Choroid plexus epithelial cell (primary cell): ENCODE measurements around the gene ICAM4.
"Not testable (repeated sequence)": the region's sequence is repeated elsewhere in the genome, so short reads cannot be mapped to it uniquely, and the experiment has no call there.

Experiments
- DNase-seq: peaks from one replicate; pipeline ENCODE4 v3.0.0-alpha.2; 2010; ENCODE audit warnings: low read depth
- H3K4me3 ChIP-seq: 2 replicates; pipeline ENCODE4 v1.5.1; 2011; ENCODE audit warnings: low read depth, mild to moderate bottlenecking, control low read depth, low read length, moderate library complexity
- TF ChIP-seq, protein P1 (sequence below): conservative IDR thresholded peaks from 2 replicates; pipeline ENCODE4 v1.5.1; 2011; ENCODE audit warnings: low read depth, mild to moderate bottlenecking, control low read depth, inconsistent platforms, low read length, moderate library complexity

Gene ICAM4

GRCh38 chr19:10278935-10279334 is 7.8 kb upstream of the ICAM4 start:
- H3K4me3 ChIP-seq, result no peak overlapping the region
- no peak for DNase-seq
- TF ChIP-seq, protein P1, sequence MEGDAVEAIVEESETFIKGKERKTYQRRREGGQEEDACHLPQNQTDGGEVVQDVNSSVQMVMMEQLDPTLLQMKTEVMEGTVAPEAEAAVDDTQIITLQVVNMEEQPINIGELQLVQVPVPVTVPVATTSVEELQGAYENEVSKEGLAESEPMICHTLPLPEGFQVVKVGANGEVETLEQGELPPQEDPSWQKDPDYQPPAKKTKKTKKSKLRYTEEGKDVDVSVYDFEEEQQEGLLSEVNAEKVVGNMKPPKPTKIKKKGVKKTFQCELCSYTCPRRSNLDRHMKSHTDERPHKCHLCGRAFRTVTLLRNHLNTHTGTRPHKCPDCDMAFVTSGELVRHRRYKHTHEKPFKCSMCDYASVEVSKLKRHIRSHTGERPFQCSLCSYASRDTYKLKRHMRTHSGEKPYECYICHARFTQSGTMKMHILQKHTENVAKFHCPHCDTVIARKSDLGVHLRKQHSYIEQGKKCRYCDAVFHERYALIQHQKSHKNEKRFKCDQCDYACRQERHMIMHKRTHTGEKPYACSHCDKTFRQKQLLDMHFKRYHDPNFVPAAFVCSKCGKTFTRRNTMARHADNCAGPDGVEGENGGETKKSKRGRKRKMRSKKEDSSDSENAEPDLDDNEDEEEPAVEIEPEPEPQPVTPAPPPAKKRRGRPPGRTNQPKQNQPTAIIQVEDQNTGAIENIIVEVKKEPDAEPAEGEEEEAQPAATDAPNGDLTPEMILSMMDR, result no peak

DNA sequence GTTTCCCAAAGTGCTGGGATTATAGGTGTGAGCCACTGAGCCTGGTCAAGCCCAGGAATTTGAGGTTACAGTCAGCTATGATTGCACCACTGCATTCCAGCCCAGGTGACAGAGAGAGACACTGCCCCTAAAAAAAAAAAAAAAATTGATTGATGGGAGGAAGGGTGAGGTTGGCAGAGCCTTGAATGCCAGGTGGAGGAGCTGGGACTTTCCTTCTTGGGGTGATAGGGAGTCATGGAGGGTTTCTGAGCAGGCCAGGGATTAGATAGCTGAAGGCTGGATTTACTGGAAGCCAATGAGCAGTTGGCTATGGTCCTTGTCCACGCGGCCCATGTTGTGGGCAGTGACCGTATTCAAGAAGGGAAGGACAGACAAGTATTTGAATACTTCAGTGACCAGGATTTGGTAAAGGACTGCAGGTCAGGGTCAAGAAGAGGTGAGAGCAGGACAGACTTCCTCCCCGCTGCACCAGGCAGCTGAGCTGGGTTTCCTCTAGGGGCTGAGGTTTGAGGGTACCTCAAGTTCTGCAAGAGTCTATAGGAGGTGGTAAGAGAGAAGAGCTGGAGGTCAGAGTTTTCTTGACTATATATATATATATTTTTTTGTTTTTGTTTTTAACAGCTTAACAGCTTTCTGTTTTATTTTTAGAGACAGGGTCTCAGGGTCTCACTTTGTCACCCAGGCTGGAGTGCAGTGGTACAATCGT is 6.9 kb upstream of the ICAM4 start:
- no peak overlapping the region for H3K4me3 ChIP-seq
- no peak for DNase-seq
- TF ChIP-seq, protein P1, result no peak

GRCh38 chr19:10282043-10282442 is 4.7 kb upstream of the ICAM4 start:
- H3K4me3 ChIP-seq, DNase-seq: not testable (repeated sequence)

DNA sequence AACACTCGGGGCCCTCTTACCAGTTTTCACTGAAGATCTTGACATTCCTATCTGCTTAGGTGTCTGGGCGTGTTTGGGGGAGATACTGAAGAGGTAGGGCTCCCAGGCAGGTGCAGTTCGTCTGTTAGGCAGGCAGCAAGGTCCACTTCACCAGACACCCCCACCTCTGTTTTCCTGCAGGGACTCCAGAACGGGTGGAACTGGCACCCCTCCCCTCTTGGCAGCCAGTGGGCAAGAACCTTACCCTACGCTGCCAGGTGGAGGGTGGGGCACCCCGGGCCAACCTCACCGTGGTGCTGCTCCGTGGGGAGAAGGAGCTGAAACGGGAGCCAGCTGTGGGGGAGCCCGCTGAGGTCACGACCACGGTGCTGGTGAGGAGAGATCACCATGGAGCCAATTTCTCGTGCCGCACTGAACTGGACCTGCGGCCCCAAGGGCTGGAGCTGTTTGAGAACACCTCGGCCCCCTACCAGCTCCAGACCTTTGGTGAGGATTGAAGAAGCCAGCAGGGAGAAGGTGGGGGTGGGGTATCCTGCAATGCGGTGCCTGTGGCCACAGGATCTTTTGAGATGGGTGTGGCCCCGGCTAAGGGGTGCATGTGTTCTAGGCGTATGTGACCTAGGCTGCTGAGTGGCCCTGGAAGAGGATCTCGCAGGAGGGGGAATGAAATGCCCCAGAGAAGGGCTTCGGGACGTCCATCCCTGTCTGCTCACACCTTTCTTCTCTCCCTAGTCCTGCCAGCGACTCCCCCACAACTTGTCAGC is 3.3 kb upstream of the ICAM4 start:
- DNase-seq, result no peak
- H3K4me3 ChIP-seq, result no peak overlapping the region
- TF ChIP-seq, protein P1, result no peak

DNA sequence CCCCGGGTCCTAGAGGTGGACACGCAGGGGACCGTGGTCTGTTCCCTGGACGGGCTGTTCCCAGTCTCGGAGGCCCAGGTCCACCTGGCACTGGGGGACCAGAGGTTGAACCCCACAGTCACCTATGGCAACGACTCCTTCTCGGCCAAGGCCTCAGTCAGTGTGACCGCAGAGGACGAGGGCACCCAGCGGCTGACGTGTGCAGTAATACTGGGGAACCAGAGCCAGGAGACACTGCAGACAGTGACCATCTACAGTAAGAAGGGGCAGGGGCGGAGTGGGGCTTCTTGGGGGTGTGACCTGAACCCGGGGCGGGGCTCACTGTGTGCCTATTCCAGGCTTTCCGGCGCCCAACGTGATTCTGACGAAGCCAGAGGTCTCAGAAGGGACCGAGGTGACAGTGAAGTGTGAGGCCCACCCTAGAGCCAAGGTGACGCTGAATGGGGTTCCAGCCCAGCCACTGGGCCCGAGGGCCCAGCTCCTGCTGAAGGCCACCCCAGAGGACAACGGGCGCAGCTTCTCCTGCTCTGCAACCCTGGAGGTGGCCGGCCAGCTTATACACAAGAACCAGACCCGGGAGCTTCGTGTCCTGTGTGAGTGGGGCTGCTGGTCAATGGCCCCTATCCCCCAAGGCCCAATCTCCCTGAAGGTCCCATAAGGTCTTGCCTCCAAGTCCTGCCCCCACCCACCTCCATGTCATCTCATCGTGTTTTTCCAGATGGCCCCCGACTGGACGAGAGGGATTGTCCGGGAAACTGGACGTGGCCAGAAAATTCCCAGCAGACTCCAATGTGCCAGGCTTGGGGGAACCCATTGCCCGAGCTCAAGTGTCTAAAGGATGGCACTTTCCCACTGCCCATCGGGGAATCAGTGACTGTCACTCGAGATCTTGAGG is 2.4 kb upstream of the ICAM4 start:
- DNase-seq, result no peak
- H3K4me3 ChIP-seq, result no peak overlapping the region
- TF ChIP-seq, protein P1, result no peak

DNA sequence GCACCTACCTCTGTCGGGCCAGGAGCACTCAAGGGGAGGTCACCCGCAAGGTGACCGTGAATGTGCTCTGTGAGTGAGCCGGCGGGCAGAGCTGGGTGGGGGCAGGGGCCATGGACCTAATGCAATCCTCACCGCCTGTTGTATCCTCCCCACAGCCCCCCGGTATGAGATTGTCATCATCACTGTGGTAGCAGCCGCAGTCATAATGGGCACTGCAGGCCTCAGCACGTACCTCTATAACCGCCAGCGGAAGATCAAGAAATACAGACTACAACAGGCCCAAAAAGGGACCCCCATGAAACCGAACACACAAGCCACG is 1.8 kb upstream of the ICAM4 start:
- TF ChIP-seq, protein P1, result no peak
- DNase-seq, result no peak
- no peak overlapping the region for H3K4me3 ChIP-seq

GRCh38 chr19:10285393-10285792 is 1.4 kb upstream of the ICAM4 start:
- DNase-seq, result no peak
- no peak overlapping the region for H3K4me3 ChIP-seq
- TF ChIP-seq, protein P1, result no peak
